ENCODE measurements around the gene ABCC1. TPM values are rescaled to one million over a fixed set of nuclear protein-coding genes. Genes with fewer than 3 reads are reported as not detected.
"Not testable (repeated sequence)": the region's sequence is repeated elsewhere in the genome, so short reads cannot be mapped to it uniquely, and the experiment has no call there.

The ABCC1 gene
- total RNA-seq, 1 experiment from 2014 or later, result 35.2 TPM

- DNase-seq (ENCODE audit: low spot score), result peak; percentile 47
Measured at GRCh38 chr16:15966836-15967546, 17.6 kb downstream of the ABCC1 start.

- no peak for DNase-seq (ENCODE audit: low spot score)
Measured at GRCh38 chr16:15967655-15968315, 18.4 kb downstream of the ABCC1 start.

- peak; percentile 32 for DNase-seq (ENCODE audit: low spot score)
Measured at GRCh38 chr16:15970202-15970601, 20.8 kb downstream of the ABCC1 start.

GRCh38 chr16:15970743-15971439 is 21.5 kb downstream of the ABCC1 start:
- no peak for DNase-seq (ENCODE audit: low spot score)

GRCh38 chr16:15971440-15971815 is 22.0 kb downstream of the ABCC1 start:
- DNase-seq (ENCODE audit: low spot score), result no peak

GRCh38 chr16:15972046-15972868 is 22.8 kb downstream of the ABCC1 start:
- no peak for DNase-seq (ENCODE audit: low spot score)

- DNase-seq (ENCODE audit: low spot score), result no peak
Measured at GRCh38 chr16:15973421-15973820, 24.0 kb downstream of the ABCC1 start.

- no peak for DNase-seq (ENCODE audit: low spot score)
Measured at GRCh38 chr16:15974057-15974456, 24.6 kb downstream of the ABCC1 start.

- DNase-seq (ENCODE audit: low spot score), result no peak
Measured at GRCh38 chr16:15975172-15975571, 25.8 kb downstream of the ABCC1 start.

GRCh38 chr16:15976225-15976812 is 26.9 kb downstream of the ABCC1 start:
- DNase-seq (ENCODE audit: low spot score), result no peak

- no peak for DNase-seq (ENCODE audit: low spot score)
Measured at GRCh38 chr16:15976929-15977637, 27.7 kb downstream of the ABCC1 start.

- no peak for DNase-seq (ENCODE audit: low spot score)
Measured at GRCh38 chr16:15979801-15980200, 30.4 kb downstream of the ABCC1 start.

- DNase-seq (ENCODE audit: low spot score), result no peak
Measured at GRCh38 chr16:15980329-15980728, 30.9 kb downstream of the ABCC1 start.

- DNase-seq (ENCODE audit: low spot score), result no peak
Measured at GRCh38 chr16:15981382-15981781, 32.0 kb downstream of the ABCC1 start.

GRCh38 chr16:15982194-15982915 is 32.9 kb downstream of the ABCC1 start:
- not testable (repeated sequence) for DNase-seq (ENCODE audit: low spot score)

GRCh38 chr16:15983898-15984297 is 34.5 kb downstream of the ABCC1 start:
- DNase-seq (ENCODE audit: low spot score), result no peak

- no peak for DNase-seq (ENCODE audit: low spot score)
Measured at GRCh38 chr16:15985144-15985543, 35.7 kb downstream of the ABCC1 start.

- DNase-seq (ENCODE audit: low spot score), result no peak
Measured at GRCh38 chr16:15986261-15986660, 36.8 kb downstream of the ABCC1 start.

- DNase-seq (ENCODE audit: low spot score), result no peak
Measured at GRCh38 chr16:15988268-15989013, 39.0 kb downstream of the ABCC1 start.
